PC-3 (cell line): ENCODE measurements around the gene MPPED1. TPM values are rescaled to one million over a fixed set of nuclear protein-coding genes. Genes with fewer than 3 reads are reported as not detected.

ENCODE experiments used
- ATAC-seq: fragments of 200-7000 bp; cut with Tn5 transposase; 2 replicates; pipeline ENCODE4 v1.9.1; 2020; ENCODE audit warnings: mild to moderate bottlenecking, moderate library complexity
- BruUV-seq: library from RNA; stranded (reverse); fragments of 400-500 nt; replicated peaks from 2 replicates; lab custom pipeline; 2021; lab: Mats Ljungman, UMichigan
- CTCF ChIA-PET: fragments of 300-600 bp; sonication (Branson Sonifier 250); formaldehyde crosslinking; loops from one replicate; lab custom pipeline; 2022; ENCODE audit warnings: antibody characterized with exemption; lab: Charles Lee
- POLR2A ChIA-PET: fragments of 300-600 bp; sonication (Branson Sonifier 250); formaldehyde crosslinking; loops from one replicate; lab custom pipeline; 2022; ENCODE audit warnings: antibody characterized with exemption; ENCODE audit not compliant: unreplicated experiment; lab: Charles Lee
- DNase-seq: peaks from one replicate; pipeline ENCODE4 v3.0.0-alpha.2; 2015
- H2AFZ ChIP-seq: fragments of 300-600 bp; sonication (generic); 2 replicates; pipeline ENCODE4 v1.6.0; 2016; ENCODE audit warnings: antibody characterized with exemption, low read length
- H3F3A ChIP-seq: fragments of 300-600 bp; sonication (generic); one replicate; pipeline ENCODE4 v1.6.0; 2017; ENCODE audit warnings: antibody characterized with exemption, low read length, control low read depth, mild to moderate bottlenecking; ENCODE audit not compliant: unreplicated experiment
- H3K27ac ChIP-seq: fragments of 300-600 bp; sonication (generic); 2 replicates; pipeline ENCODE4 v1.5.1; 2016; ENCODE audit warnings: mild to moderate bottlenecking, low read length
- H3K27me3 ChIP-seq: fragments of 300-600 bp; sonication (generic); 2 replicates; pipeline ENCODE4 v1.6.1; 2016; ENCODE audit warnings: low read length, mixed read lengths
- H3K36me3 ChIP-seq: fragments of 300-600 bp; sonication (generic); 2 replicates; pipeline ENCODE4 v1.6.1; 2016; ENCODE audit warnings: low read depth, mixed run types, low read length, mixed read lengths
- H3K4me1 ChIP-seq: fragments of 300-600 bp; sonication (generic); 2 replicates; pipeline ENCODE4 v1.5.1; 2016; ENCODE audit warnings: low read length; ENCODE audit not compliant: insufficient read depth
- H3K4me2 ChIP-seq: fragments of 300-600 bp; sonication (generic); 2 replicates; pipeline ENCODE4 v1.6.0; 2016; ENCODE audit warnings: low read length
- H3K4me3 ChIP-seq: fragments of 300-600 bp; sonication (generic); 2 replicates; pipeline ENCODE4 v1.5.1; 2016; ENCODE audit warnings: mild to moderate bottlenecking, low read length, mixed read lengths
- H3K79me2 ChIP-seq: fragments of 300-600 bp; sonication (generic); 2 replicates; pipeline ENCODE4 v1.6.1; 2017; ENCODE audit warnings: low read length, mixed read lengths
- H3K9ac ChIP-seq: fragments of 300-600 bp; sonication (generic); 2 replicates; pipeline ENCODE4 v1.6.0; 2016; ENCODE audit warnings: mild to moderate bottlenecking, low read length
- H3K9me2 ChIP-seq: fragments of 300-600 bp; sonication (generic); replicated peaks from 2 replicates; pipeline ENCODE4 v1.6.1; 2016; ENCODE audit warnings: mixed run types, low read length, mixed read lengths
- H3K9me3 ChIP-seq: fragments of 300-600 bp; sonication (generic); 2 replicates; pipeline ENCODE4 v1.6.1; 2016; ENCODE audit warnings: low read length, mixed read lengths
- H4K20me1 ChIP-seq: fragments of 300-600 bp; sonication (generic); 2 replicates; pipeline ENCODE4 v1.6.1; 2016; ENCODE audit warnings: low read length, mixed read lengths
- EZH2 ChIP-seq: fragments of 300-600 bp; sonication (generic); IDR thresholded peaks from one replicate; pipeline ENCODE4 v1.6.1; 2017; ENCODE audit warnings: antibody characterized with exemption, mild to moderate bottlenecking, low read length; ENCODE audit not compliant: unreplicated experiment
- EZH2phosphoT487 ChIP-seq: fragments of 300-600 bp; sonication (generic); IDR thresholded peaks from 2 replicates; pipeline ENCODE4 v1.6.1; 2018; ENCODE audit warnings: mild to moderate bottlenecking, antibody characterized with exemption, low read length, borderline replicate concordance
- intact Hi-C: fragments of 100-400 bp; cut with micrococcal nuclease; formaldehyde crosslinking; loops from 2 replicates; pipeline ENCODE4 v1.9.0; 2023
- total RNA-seq: library from RNA; depleted of rRNA; stranded (reverse); fragments of >200 nt; gene quantifications from 2 replicates; pipeline ENCODE4 v1.2.3, GENCODE V29; 2014
- TF ChIP-seq, protein P1 (sequence below): fragments of 300-600 bp; sonication (generic); conservative IDR thresholded peaks from 2 replicates; pipeline ENCODE4 v1.5.1; 2017; ENCODE audit warnings: antibody characterized with exemption, low read depth, mild to moderate bottlenecking, low read length

The MPPED1 gene
- total RNA-seq, 1 experiment from 2014 or later: not detected

DNA sequence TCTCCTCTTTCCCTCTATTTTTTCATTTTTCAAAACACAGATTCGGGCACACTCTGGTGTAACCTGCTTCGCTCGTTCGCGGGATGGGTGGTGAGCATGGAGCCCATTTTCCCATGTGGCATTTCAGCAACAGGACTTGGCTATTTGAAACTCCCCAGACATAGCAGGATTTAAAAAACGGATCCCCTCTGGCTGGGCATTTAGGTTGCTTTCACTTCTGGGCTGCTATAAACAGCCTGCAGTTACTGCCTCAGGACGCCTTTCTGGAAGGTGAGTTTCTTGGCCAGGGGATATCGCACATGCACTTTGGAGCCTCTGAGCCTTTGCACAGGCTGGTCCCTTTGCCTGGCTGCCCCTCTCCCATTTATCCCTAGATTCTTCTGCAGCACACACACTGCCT, 2.8 kb upstream of the MPPED1 start:
- Histone ChIP-seq H2AFZ (no peak overlapping the region), H3K4me3 (no peak overlapping the region), H3K9ac (no peak overlapping the region), H3K36me3 (no peaks in the 10 kb centered on the region), H3K9me3 (no peaks in the 10 kb centered on the region), H3K27me3 (peaks cover 31% of the 10 kb centered on the region), H3K9me2 (no peaks in the 10 kb centered on the region), H4K20me1 (no peaks in the 10 kb centered on the region), H3K79me2 (no peaks in the 10 kb centered on the region), H3K4me1 (no peaks in the 10 kb centered on the region), H3K27ac (no peak overlapping the region), H3K4me2 (no peak overlapping the region), H3F3A (no peaks in the 10 kb centered on the region)
- intact Hi-C loops: no loop called here
- TF ChIP-seq, protein P1, sequence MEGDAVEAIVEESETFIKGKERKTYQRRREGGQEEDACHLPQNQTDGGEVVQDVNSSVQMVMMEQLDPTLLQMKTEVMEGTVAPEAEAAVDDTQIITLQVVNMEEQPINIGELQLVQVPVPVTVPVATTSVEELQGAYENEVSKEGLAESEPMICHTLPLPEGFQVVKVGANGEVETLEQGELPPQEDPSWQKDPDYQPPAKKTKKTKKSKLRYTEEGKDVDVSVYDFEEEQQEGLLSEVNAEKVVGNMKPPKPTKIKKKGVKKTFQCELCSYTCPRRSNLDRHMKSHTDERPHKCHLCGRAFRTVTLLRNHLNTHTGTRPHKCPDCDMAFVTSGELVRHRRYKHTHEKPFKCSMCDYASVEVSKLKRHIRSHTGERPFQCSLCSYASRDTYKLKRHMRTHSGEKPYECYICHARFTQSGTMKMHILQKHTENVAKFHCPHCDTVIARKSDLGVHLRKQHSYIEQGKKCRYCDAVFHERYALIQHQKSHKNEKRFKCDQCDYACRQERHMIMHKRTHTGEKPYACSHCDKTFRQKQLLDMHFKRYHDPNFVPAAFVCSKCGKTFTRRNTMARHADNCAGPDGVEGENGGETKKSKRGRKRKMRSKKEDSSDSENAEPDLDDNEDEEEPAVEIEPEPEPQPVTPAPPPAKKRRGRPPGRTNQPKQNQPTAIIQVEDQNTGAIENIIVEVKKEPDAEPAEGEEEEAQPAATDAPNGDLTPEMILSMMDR: no peak
- TF ChIP-seq EZH2 (no peak), EZH2phosphoT487 (no peak)
- CTCF ChIA-PET: no interaction called here
- no TSS peak for BruUV-seq
- no peak for ATAC-seq
- POLR2A ChIA-PET: no interaction called here
- DNase-seq: no peak

DNA sequence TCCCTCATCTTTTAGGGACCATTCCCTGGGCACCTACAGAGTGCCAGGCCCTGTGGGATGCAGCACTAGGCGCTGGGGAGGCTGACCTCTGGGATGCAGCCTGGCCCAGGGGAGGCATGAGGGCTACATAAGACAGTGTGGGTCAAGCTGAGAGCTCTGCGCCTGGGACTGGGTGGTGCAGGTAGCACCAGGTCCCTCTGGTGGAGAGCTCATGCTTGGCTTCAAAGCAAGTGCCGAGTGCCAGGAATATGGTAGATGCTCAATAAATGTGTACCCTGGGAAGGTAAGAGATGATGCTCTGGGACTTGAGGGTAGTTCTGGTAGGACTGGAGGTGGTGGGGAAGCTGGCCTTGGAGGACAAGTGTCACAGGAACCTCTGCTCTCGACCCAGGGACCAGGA, 2.0 kb upstream of the MPPED1 start:
- Histone ChIP-seq H3K9ac (no peak overlapping the region), H3F3A (no peaks in the 10 kb centered on the region), H3K9me2 (no peaks in the 10 kb centered on the region), H4K20me1 (no peaks in the 10 kb centered on the region), H3K27ac (no peak overlapping the region), H3K4me2 (no peak overlapping the region), H3K4me1 (no peaks in the 10 kb centered on the region), H3K9me3 (no peaks in the 10 kb centered on the region), H3K79me2 (no peaks in the 10 kb centered on the region), H3K4me3 (no peak overlapping the region), H3K36me3 (no peaks in the 10 kb centered on the region), H3K27me3 (peaks cover 39% of the 10 kb centered on the region), H2AFZ (no peak overlapping the region)
- TF ChIP-seq EZH2 (no peak), EZH2phosphoT487 (no peak)
- TF ChIP-seq, protein P1: no peak
- ATAC-seq: no peak
- no TSS peak for BruUV-seq
- CTCF ChIA-PET: no interaction called here
- DNase-seq: no peak
- POLR2A ChIA-PET: no interaction called here
- intact Hi-C loops: no loop called here

DNA sequence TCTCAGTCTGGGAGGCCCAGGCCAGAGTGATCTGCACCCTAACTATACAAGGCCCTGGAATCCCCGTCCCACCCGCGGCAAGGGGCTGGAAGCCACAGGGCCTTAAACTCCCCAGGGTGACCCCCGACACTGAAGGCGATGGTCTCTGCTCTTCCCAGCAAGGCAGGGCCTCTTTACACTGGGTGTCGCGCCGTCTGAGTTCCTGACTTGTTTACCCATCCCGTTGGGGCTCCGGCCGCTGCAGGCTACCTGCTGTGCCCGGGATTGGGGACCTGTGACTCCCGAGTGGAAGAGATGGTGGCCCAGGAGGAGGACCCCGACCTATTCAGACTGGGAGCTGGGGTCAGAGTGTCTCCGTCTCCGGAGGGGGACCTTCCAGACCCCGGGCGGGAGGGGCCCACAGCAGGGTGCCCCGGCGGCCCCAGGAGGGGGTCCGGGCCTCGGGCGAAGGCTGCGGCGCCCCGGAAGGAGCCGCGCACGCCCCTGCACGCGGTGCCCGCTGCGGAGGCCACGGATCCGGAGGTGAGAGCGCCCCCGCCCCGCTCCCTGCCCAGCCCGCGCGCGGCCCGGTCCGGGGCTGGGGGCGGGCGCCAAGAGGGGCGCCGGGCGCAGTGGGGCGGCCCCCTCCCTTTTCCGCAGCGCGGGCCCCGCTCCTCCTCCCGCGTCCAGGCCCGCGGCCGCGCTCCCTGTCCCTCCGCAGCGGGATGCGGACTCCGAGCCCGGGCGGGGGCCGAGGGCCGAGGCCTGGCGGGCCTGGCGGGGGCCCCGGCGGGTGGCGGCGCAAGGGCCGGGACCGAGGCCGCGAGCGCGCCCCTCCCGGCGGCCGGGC, 560 bp upstream of the MPPED1 start:
- no TSS peak for BruUV-seq
- Histone ChIP-seq H3F3A (no peaks in the 10 kb centered on the region), H3K9me3 (no peaks in the 10 kb centered on the region), H3K36me3 (no peaks in the 10 kb centered on the region), H3K9me2 (no peaks in the 10 kb centered on the region), H3K4me2 (no peak overlapping the region), H4K20me1 (no peaks in the 10 kb centered on the region), H3K4me3 (no peak overlapping the region), H3K4me1 (no peaks in the 10 kb centered on the region), H3K27ac (no peak overlapping the region), H3K9ac (no peak overlapping the region), H2AFZ (no peak overlapping the region), H3K79me2 (no peaks in the 10 kb centered on the region), H3K27me3 (peaks cover 53% of the 10 kb centered on the region)
- CTCF ChIA-PET: no interaction called here
- POLR2A ChIA-PET: no interaction called here
- intact Hi-C loops: no loop called here
- ATAC-seq (no peak), DNase-seq (no peak)
- TF ChIP-seq EZH2 (no peak), EZH2phosphoT487 (no peak)
- TF ChIP-seq, protein P1: no peak
